Stimulated activated CD4-positive, alpha-beta T cell treated with anti-CD3 and anti-CD28 coated beads, Interleukin-1b, Interleukin-23, amount 100 ng/mL, for 48 hours (primary cell): ENCODE results near the gene FKTN.

Source experiments
- DNase-seq: peaks from one replicate; pipeline ENCODE4 v3.0.0-alpha.2; 2020

Gene FKTN

GRCh38 chr9:105679257-105680022, 121.5 kb downstream of the FKTN start:
- no peak for DNase-seq

DNA sequence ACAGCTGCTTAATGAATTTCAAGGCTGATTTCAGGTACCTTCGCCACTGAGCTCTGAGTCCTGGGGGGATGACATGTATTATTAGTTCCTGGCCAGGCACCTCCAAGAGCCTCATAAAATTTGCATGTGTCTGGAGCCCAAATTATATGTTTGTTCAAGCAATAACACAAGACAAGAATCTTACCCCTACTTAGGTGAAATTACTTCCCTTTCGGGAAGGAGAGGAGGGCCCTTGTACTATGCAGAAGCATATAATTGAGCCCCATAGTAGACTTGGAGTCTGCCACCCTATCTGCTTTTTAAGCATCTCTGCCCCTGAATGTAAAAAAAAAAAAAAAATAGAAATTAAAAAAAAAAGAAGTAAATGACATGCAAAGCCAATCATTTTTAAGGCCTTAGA, 123.4 kb downstream of the FKTN start:
- DNase-seq, result no peak

DNA sequence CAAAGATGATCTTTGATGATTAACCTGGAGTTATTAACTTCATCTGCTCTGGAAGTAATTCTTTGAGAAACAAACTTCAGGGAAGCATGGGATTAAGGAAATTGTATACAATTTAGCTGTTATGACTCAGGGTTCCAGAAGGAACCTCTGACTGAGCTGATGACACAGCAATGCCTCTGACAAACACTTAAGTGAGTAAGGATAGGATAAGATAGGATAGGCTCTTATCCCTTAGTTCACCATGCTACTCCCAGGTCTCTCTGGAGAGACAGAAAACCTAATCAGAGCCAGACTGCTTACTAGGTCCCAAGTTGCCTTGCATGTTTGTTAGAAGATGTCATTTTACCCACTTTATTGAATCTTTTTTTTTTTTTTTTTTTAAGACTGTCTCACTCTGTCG, 123.8 kb downstream of the FKTN start:
- no peak for DNase-seq

- DNase-seq, result no peak
Measured at GRCh38 chr9:105683688-105684275, 125.9 kb downstream of the FKTN start.

DNA sequence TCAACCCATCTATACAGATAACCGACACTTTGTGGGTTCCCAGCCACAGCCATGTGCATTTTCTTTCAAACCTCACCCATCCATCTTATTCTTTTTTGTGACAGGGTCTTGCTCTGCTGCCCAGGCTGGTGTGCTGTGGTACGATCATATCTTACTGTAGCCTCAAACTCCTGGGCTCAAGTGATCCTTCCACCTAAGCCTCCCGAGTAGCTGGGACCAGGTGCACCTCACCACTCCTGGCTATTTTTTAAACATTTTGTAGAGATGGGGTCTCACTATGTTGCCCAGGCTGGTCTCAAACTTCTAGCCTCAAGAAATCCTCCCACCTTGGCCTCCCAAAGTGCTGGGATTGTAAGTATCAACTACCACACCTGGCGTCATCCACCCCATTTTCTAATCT, 129.0 kb downstream of the FKTN start:
- DNase-seq, result no peak
